CD4-positive, alpha-beta T cell treated with Interleukin-10 for 1 hour (primary cell): ENCODE results near the gene TCEANC.
"Not testable (repeated sequence)": the region's sequence is repeated elsewhere in the genome, so short reads cannot be mapped to it uniquely, and the experiment has no call there.

Source experiments
- DNase-seq: peaks from one replicate; pipeline ENCODE4 v3.0.0-alpha.2; 2020

Gene TCEANC

GRCh38 chrX:13659063-13659462 is 6.1 kb downstream of the TCEANC start:
- DNase-seq: no peak

- no peak for DNase-seq
Observed at GRCh38 chrX:13661735-13662288, 8.9 kb downstream of the TCEANC start.

- DNase-seq: no peak
Observed at GRCh38 chrX:13662355-13662791, 9.4 kb downstream of the TCEANC start.

GRCh38 chrX:13664020-13664419 is 11.1 kb downstream of the TCEANC start:
- DNase-seq: no peak

GRCh38 chrX:13666836-13667235 is 13.9 kb downstream of the TCEANC start:
- DNase-seq: no peak

- DNase-seq: no peak
Observed at GRCh38 chrX:13667919-13668318, 15.0 kb downstream of the TCEANC start.

GRCh38 chrX:13669246-13669737 is 16.4 kb downstream of the TCEANC start:
- DNase-seq: peak; percentile 71

- DNase-seq: not testable (repeated sequence)
Observed at GRCh38 chrX:13669755-13670154, 16.8 kb downstream of the TCEANC start.

GRCh38 chrX:13670197-13670596 is 17.3 kb downstream of the TCEANC start:
- DNase-seq: no peak

- no peak for DNase-seq
Observed at GRCh38 chrX:13673016-13673415, 20.1 kb downstream of the TCEANC start.

GRCh38 chrX:13676885-13677284 is 23.9 kb downstream of the TCEANC start:
- DNase-seq: no peak

GRCh38 chrX:13679700-13680099 is 26.8 kb downstream of the TCEANC start:
- not testable (repeated sequence) for DNase-seq

- no peak for DNase-seq
Observed at GRCh38 chrX:13681595-13681994, 28.7 kb downstream of the TCEANC start.

GRCh38 chrX:13684361-13684760 is 31.4 kb downstream of the TCEANC start:
- no peak for DNase-seq

- no peak for DNase-seq
Observed at GRCh38 chrX:13685126-13685763, 32.3 kb downstream of the TCEANC start.

GRCh38 chrX:13687203-13687602 is 34.3 kb downstream of the TCEANC start:
- DNase-seq: no peak

- DNase-seq: no peak
Observed at GRCh38 chrX:13688384-13688957, 35.5 kb downstream of the TCEANC start.

- DNase-seq: peak; percentile 82
Observed at GRCh38 chrX:13688958-13689740, 36.2 kb downstream of the TCEANC start, which contains the start of gene RAB9A. Gene RAB9A, plus strand, starts transcription at chrX:13689128. Its CDS starts 19,619 bp downstream, at chrX:13708747.

- DNase-seq: no peak
Observed at GRCh38 chrX:13689741-13690211, 36.8 kb downstream of the TCEANC start.

- no peak for DNase-seq
Observed at GRCh38 chrX:13690836-13691235, 37.9 kb downstream of the TCEANC start.

GRCh38 chrX:13691841-13692371 is 39.0 kb downstream of the TCEANC start:
- DNase-seq: no peak

- DNase-seq: no peak
Observed at GRCh38 chrX:13692771-13693231, 39.9 kb downstream of the TCEANC start.
